ENCODE results near the gene THAP7. TPM values are rescaled to one million over a fixed set of nuclear protein-coding genes. Genes with fewer than 3 reads are reported as not detected.
A peak's percentile ranks its signal among the peaks of the same experiment; 100 is the strongest.
"Not testable (repeated sequence)": the region's sequence is repeated elsewhere in the genome, so short reads cannot be mapped to it uniquely, and the experiment has no call there.

The THAP7 gene
- total RNA-seq, 1 donor from 2014 or later = 26.4 TPM

DNA sequence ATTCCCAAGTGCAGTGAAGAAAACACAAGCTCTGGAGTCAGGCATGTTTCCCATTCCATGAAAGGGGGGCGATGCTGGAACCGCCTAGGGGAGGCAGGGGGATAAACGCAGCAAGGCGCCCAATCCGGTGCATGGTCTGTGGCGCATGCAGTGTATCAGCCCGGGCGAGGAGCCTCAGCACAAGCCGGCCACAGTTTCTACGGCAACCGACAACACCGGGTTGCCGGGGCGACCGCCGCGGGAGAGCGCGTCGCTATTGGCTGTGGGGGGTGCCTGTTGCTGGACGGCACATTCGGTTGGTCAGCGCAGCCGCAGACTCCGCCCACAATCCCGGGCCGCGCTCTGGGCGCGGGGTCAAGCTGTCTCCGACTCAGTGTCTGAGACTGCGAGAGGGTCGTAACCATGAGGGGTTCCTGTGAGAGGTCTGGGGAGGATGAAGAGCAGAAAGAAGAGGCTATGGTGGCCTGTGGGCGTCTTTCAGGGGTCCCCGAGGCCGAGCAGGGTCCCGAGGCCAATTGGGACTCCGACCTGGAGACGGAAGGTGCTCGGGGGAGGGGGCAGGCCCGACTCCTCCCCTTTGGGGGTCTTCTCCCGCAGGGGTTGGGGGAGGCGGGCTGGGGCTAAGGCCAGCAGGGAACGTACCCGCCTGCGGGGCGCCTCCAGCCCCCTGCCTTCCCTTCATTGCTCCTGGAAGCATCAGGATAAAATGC is 43.8 kb upstream of the THAP7 start, which contains the start of gene LRRC74B:
Gene LRRC74B (plus strand): TSS at position 362 of the 710 bp plus-strand sequence. CDS start 41 bp downstream, at position 403.
- no peaks in the 10 kb centered on the region for H3K9me3 Mint-ChIP-seq
- H3K27me3 Mint-ChIP-seq = no peaks in the 10 kb centered on the region
- peak within 1 kb of the TSS; percentile 93 for H3K4me3 Mint-ChIP-seq
- peaks cover 16% of the 10 kb centered on the region for H3K4me1 Mint-ChIP-seq (ENCODE audit: unreplicated experiment)
- peak; percentile 95 for DNase-seq (ENCODE audit: extremely low spot score, unreplicated experiment)
- no peaks in the 10 kb centered on the region for H3K36me3 Mint-ChIP-seq
- peak within 1 kb of the TSS; percentile 79 for H3K27ac Mint-ChIP-seq
- TF ChIP-seq, protein P1, sequence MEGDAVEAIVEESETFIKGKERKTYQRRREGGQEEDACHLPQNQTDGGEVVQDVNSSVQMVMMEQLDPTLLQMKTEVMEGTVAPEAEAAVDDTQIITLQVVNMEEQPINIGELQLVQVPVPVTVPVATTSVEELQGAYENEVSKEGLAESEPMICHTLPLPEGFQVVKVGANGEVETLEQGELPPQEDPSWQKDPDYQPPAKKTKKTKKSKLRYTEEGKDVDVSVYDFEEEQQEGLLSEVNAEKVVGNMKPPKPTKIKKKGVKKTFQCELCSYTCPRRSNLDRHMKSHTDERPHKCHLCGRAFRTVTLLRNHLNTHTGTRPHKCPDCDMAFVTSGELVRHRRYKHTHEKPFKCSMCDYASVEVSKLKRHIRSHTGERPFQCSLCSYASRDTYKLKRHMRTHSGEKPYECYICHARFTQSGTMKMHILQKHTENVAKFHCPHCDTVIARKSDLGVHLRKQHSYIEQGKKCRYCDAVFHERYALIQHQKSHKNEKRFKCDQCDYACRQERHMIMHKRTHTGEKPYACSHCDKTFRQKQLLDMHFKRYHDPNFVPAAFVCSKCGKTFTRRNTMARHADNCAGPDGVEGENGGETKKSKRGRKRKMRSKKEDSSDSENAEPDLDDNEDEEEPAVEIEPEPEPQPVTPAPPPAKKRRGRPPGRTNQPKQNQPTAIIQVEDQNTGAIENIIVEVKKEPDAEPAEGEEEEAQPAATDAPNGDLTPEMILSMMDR (conservative IDR thresholded peaks at IDR 0.05) = no peak

DNA sequence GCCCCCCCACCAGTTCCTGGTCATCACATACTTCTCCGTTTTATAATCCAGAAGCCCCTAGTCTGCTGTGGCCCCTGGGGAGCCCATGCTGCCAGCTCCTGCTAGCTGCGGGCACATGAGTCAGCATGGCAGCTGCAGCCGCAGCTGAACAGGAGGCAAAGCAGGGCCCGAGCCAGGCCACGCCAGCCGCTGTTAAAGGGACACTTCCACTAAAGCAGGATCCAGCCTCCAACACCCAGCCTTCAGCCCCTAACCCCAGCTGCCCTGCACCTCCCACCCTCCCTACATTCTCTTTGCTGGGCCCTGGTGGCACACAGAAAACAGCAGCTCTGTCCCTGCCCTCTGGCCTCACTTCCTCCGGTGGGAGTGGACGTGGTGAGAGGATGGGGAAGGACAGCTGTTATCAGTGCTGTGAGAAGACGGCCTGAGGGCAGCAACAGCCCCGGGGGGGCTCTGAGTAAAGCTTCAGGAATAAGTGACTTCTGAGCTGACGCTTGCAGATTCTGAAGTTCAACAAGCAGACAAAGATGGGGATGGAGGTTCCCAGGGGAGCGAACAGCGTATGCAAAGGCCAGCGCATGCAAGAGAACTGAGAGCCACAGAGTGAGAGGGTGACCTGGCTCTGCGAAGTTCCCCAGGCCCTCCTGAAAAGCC is 43.1 kb upstream of the THAP7 start:
- no peaks in the 10 kb centered on the region for H3K36me3 Mint-ChIP-seq
- peaks cover 16% of the 10 kb centered on the region for H3K4me1 Mint-ChIP-seq (ENCODE audit: unreplicated experiment)
- TF ChIP-seq, protein P1 (conservative IDR thresholded peaks at IDR 0.05) = no peak
- no peaks in the 10 kb centered on the region for H3K27me3 Mint-ChIP-seq
- no peak for DNase-seq (ENCODE audit: extremely low spot score, unreplicated experiment)
- peak overlapping the region; percentile 79 for H3K27ac Mint-ChIP-seq
- H3K9me3 Mint-ChIP-seq = no peaks in the 10 kb centered on the region
- peak overlapping the region; percentile 93 for H3K4me3 Mint-ChIP-seq

DNA sequence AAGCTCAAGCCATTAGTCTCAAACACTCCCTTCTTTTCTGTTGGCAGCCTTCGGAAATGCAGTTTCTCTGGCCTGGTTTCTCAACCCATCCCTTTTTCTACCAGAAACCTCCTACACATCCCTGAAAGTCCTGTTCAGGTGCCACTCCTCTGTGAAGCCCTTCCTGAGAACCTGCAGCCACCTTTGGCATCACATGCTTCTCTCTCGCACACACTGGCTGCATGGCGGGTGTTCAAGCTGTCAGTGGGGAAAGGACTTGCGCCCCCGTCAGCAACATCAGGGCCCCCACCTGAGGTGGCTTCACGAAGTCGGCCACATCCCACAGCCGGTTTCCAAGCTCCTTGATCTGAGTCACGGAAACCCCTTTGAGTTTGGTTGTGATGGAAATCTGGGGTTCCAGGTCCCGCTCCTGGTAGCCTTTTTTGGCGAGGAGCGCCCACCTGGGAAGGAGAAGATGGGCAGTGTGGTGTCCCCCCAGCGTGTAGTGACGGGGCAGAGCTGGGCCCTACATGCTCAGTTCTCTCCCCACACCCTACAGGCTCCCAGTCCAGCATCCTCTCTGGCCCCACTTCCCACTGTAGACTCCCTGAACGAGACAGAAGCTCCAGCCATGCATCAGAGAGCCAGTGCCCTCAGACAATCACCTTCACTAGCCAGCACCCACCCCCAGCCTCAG is 42.1 kb upstream of the THAP7 start:
- Mint-ChIP-seq H3K4me3 (no peak overlapping the region), H3K4me1 (ENCODE audit: unreplicated experiment) (peaks cover 16% of the 10 kb centered on the region), H3K36me3 (no peaks in the 10 kb centered on the region), H3K27me3 (no peaks in the 10 kb centered on the region), H3K27ac (no peak overlapping the region), H3K9me3 (no peaks in the 10 kb centered on the region)
- TF ChIP-seq, protein P1 (conservative IDR thresholded peaks at IDR 0.05) = no peak
- DNase-seq (ENCODE audit: extremely low spot score, unreplicated experiment) = no peak

DNA sequence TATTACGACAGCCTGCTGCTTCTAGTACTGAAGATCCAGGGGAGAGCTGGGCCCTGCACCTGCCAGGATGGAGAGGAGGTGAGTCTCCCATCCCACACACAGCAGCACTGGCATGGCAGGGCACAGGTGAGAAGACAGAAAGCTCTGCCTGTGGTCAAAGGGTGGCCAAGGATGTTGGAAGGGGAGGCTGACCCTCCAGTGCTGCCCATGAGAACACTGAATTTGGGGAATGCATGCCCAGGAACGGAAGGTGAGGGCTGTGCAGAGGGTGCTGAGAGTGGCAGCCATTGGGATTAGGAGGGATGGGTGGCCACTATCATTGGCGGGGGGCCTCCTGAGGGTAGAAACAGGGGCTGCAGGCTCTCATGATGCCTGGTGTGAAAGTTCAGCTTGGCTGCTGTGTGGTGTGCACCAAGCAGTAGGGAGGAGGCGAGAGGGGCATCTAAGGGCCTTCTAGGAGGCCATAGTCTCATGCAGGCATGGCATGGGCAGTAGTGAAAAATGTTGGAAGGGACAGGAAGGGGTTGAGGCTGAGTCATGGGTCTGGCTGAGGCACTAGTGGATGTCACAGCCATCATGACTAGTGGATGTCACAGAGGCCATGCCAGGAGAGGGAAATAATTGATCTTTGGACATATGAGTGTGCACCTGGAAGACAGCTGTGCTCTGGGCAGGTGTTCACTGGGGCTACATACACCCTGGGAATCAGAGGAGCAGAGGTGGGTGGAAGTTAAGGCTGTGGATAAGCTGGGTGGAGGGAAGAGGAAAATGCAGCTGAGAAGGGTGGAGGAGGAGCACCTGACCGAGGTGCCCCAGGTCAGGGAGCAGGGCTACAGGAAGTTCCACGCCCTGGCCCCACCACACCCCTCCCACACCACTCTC is 41.3 kb upstream of the THAP7 start:
- Mint-ChIP-seq H3K4me1 (ENCODE audit: unreplicated experiment) (peaks cover 20% of the 10 kb centered on the region), H3K9me3 (no peaks in the 10 kb centered on the region), H3K36me3 (no peaks in the 10 kb centered on the region), H3K27me3 (no peaks in the 10 kb centered on the region), H3K27ac (no peak overlapping the region), H3K4me3 (peak overlapping the region; percentile 30)
- DNase-seq (ENCODE audit: extremely low spot score, unreplicated experiment) = no peak
- TF ChIP-seq, protein P1 (conservative IDR thresholded peaks at IDR 0.05) = no peak

DNA sequence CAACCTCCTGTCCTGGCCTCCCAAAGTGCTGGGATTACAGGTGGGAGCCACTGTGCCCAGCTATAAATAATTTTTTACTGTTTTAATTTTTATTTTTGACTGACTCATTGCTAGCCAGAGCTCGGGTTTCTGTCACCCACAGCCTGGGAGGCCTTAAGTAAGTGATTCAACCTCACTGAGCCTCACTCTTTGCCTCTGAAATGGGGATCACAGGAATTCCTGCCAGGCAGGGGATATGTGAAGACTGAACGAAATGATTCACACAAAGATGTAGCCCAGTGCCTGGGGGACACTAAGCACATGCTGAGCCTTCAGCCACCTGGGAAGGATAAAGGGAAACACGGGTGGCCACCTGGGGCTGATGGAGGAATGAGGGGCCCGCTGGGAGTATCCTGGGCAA is 40.0 kb upstream of the THAP7 start:
- H3K4me3 Mint-ChIP-seq = no peak overlapping the region
- no peaks in the 10 kb centered on the region for H3K9me3 Mint-ChIP-seq
- H3K4me1 Mint-ChIP-seq (ENCODE audit: unreplicated experiment) = peaks cover 20% of the 10 kb centered on the region
- no peaks in the 10 kb centered on the region for H3K36me3 Mint-ChIP-seq
- TF ChIP-seq, protein P1 (conservative IDR thresholded peaks at IDR 0.05) = no peak
- no peak overlapping the region for H3K27ac Mint-ChIP-seq
- no peak for DNase-seq (ENCODE audit: extremely low spot score, unreplicated experiment)
- no peaks in the 10 kb centered on the region for H3K27me3 Mint-ChIP-seq

DNA sequence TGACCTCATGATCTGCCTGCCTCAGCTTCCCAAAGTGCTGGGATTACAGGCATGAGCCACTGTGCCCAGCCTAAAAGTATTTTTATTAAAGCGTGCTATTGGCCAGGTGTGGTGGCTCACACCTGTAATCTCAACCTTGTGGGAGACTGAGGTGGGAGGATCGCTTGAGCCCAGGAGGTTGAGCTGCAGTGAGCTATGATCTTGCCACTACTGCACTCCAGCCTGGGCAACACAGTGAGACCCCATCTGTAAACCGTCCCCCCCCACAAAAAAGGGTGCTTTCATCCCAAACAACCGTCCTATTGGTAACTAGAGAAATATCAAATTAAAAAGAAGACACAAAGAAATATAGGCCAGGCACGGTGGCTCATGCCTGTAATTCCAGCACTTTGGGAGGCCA is 37.2 kb upstream of the THAP7 start:
- not testable (repeated sequence) for H3K4me3 Mint-ChIP-seq; DNase-seq (ENCODE audit: extremely low spot score, unreplicated experiment); H3K9me3 Mint-ChIP-seq; H3K27me3 Mint-ChIP-seq; H3K27ac Mint-ChIP-seq; H3K36me3 Mint-ChIP-seq
- H3K4me1 Mint-ChIP-seq (ENCODE audit: unreplicated experiment) = peaks cover 11% of the 10 kb centered on the region

Measured in type B pancreatic cell (in vitro differentiated cells).